A673 (cell line): ENCODE measurements around the gene ITPR1.

Experiments
- CTCF ChIP-seq: fragments of 300-800, 200-600 bp; sonication (generic); conservative IDR thresholded peaks from 2 replicates; pipeline ENCODE4 v1.5.1; 2017; ENCODE audit warnings: low read depth, mild to moderate bottlenecking, antibody characterized with exemption, low read length, moderate library complexity, mixed read lengths
- EZH2 ChIP-seq: fragments of 200-600 bp; sonication (generic); IDR thresholded peaks from 2 replicates; pipeline ENCODE4 v1.6.1; 2017; ENCODE audit warnings: borderline replicate concordance, low read depth, mild to moderate bottlenecking, mixed read lengths, antibody characterized with exemption, low read length; ENCODE audit not compliant: poor library complexity, severe bottlenecking

- TF ChIP-seq CTCF (no peak), EZH2 (no peak)
Measured at GRCh38 chr3:4623421-4623999, 130.4 kb downstream of the ITPR1 start.
